ENCODE data around the gene LMF1. TPM values are rescaled to one million over a fixed set of nuclear protein-coding genes. Genes with fewer than 3 reads are reported as not detected.

Gene LMF1
- total and polyA plus RNA-seq, 2 of the 13 experiments (the other 11 are each of a cell fraction or from before 2014, with no cell fraction given): 6.8 to 8.5 TPM

- TF ChIP-seq IRF9 (CRISPR knock-in tag; IDR thresholded peaks at IDR 0.05; ENCODE audit: borderline replicate concordance) (no peak), GMEB2 (CRISPR knock-in tag; IDR thresholded peaks at IDR 0.05; ENCODE audit: low read depth) (no peak), BHLHE40 (IDR thresholded peaks at IDR 0.05; ENCODE audit: low read length) (no peak), ZBTB10 (CRISPR knock-in tag; IDR thresholded peaks at IDR 0.05; ENCODE audit: borderline replicate concordance) (no peak)
Observed at GRCh38 chr16:971582-971905, 760 bp upstream of the LMF1 start (continued).

GRCh38 chr16:970386-970765 lies 408 bp downstream of the LMF1 start:
- FAIRE-seq: no peak
- in situ Hi-C loops (cut with HindIII; ENCODE audit: extremely low pct_ligation_motif_present, low pct_unique_long_range_greater_than_20kb) (no loop called here), intact Hi-C loops (cut with micrococcal nuclease; ENCODE audit: unreplicated experiment) (loop anchor here (5.0 kb wide), 1 partner anchor 83 kb away; no protein-coding TSS in a partner anchor)
- Histone ChIP-seq H3K79me2 (ENCODE audit: insufficient read depth, low read length) (no peaks in the 10 kb centered on the region), H3K9me3 (ENCODE audit: low read length) (no peaks in the 10 kb centered on the region), H4K20me1 (ENCODE audit: insufficient read depth, low read length) (no peaks in the 10 kb centered on the region; the same call in 1 of the 2 replicates), H3K4me2 (ENCODE audit: low read depth, low read length) (peak overlapping the region; percentile 77), H3K27me3 (ENCODE audit: control insufficient read depth in 1 of 2, insufficient read depth in 2 of 2, low read length in 2 of 2) (peaks cover 4 to 19% of the 10 kb centered on the region in 2 experiments; a peak in 4 of 5 replicates), H3K36me3 (replicated peaks in 1 of 2; ENCODE audit: control insufficient read depth in 1 of 2, insufficient read depth in 2 of 2, low read length in 2 of 2) (0 out of 5 replicates have a peak, but pooled peaks cover 0 to 1% of the 10 kb centered on the region in 2 experiments), H3K27ac (ENCODE audit: extremely low read length, insufficient read depth, low read length) (peak overlapping the region; percentile 76), H3K9ac (ENCODE audit: insufficient read depth, low read depth, low read length) (peak overlapping the region; percentile 91), H3K4me1 (ENCODE audit: insufficient read depth, low read length) (peaks cover 59% of the 10 kb centered on the region), H3K4me3 (replicated peaks in 1 of 3; ENCODE audit: insufficient read depth in 1 of 3, low read depth in 2 of 3, low read length in 3 of 3) (peak overlapping the region; percentile 83 to 95 (median 86)), H2AFZ (ENCODE audit: low read length) (no peak overlapping the region)
- no TSS peak for BruUV-seq (replicated peaks)
- POLR2A ChIA-PET: no interaction called here
- no CpG with 5 or more reads among the region's 42 CpGs for WGBS (ENCODE audit: low lambda C conversion rate)
- ATAC-seq: peak; percentile 21
- CTCF ChIA-PET (ENCODE audit: low intra/inter-chr PET ratio, low total read pairs): no interaction called here
- no peak for DNase-seq (ENCODE audit: low spot score)
- TF ChIP-seq ZBTB7B (CRISPR knock-in tag; IDR thresholded peaks at IDR 0.05) (no peak), ZNF558 (CRISPR knock-in tag; IDR thresholded peaks at IDR 0.05; ENCODE audit: borderline replicate concordance) (no peak), ZBTB42 (CRISPR knock-in tag; IDR thresholded peaks at IDR 0.05) (no peak), ZBTB10 (CRISPR knock-in tag; IDR thresholded peaks at IDR 0.05; ENCODE audit: borderline replicate concordance) (no peak), TBP (CRISPR knock-in tag; IDR thresholded peaks at IDR 0.05) (no peak), SRSF1 (optimal IDR thresholded peaks at IDR 0.05; ENCODE audit: low read depth, low read length) (no peak), ARID5B (CRISPR knock-in tag; IDR thresholded peaks at IDR 0.05) (no peak)

All from HepG2 (cell line).